H1 (cell line): ENCODE data around the gene BSN.

Experiments
- BRCA1 ChIP-seq: IDR thresholded peaks from 2 replicates; pipeline ENCODE4 v1.6.1; 2012; ENCODE audit warnings: low read depth, low read length, improper control_type of control experiment
- CEBPB ChIP-seq: IDR thresholded peaks from 2 replicates; pipeline ENCODE4 v1.6.1; 2012; ENCODE audit warnings: low read depth, low read length
- EGR1 ChIP-seq: IDR thresholded peaks from 2 replicates; pipeline ENCODE4 v1.6.1; 2011; ENCODE audit warnings: low read depth, low read length, borderline replicate concordance
- EP300 ChIP-seq, 2 experiments: IDR thresholded peaks; 1 replicate in 1 of 2; 2 replicates in 1 of 2; pipeline ENCODE4 v1.6.1; 2011 to 2012; ENCODE audit warnings: low read depth in 2 of 2, low read length in 2 of 2, mild to moderate bottlenecking in 2 of 2, borderline replicate concordance in 1 of 2, inconsistent platforms in 1 of 2, moderate library complexity in 1 of 2
- EZH2 ChIP-seq: fragments of 200-600 bp; sonication (generic); IDR thresholded peaks from 2 replicates; pipeline ENCODE4 v1.7.1; 2012; ENCODE audit warnings: low read depth, mild to moderate bottlenecking, moderate library complexity, low read length, inconsistent platforms; ENCODE audit not compliant: severe bottlenecking
- GABPA ChIP-seq: IDR thresholded peaks from 2 replicates; pipeline ENCODE4 v1.6.1; 2011; ENCODE audit warnings: mild to moderate bottlenecking, low read length, moderate library complexity, borderline replicate concordance; ENCODE audit not compliant: insufficient read depth
- KDM1A ChIP-seq: fragments of 200-600, 300-600 bp; sonication (generic); IDR thresholded peaks from 2 replicates; pipeline ENCODE4 v1.7.1; 2016; ENCODE audit warnings: mild to moderate bottlenecking, low read length, borderline replicate concordance
- POLR2A ChIP-seq, 2 experiments: IDR thresholded peaks; 1 replicate in 1 of 2; 2 replicates in 1 of 2; pipeline ENCODE4 v1.6.1; 2011; ENCODE audit warnings: low read depth in 2 of 2, low read length in 2 of 2, mild to moderate bottlenecking in 2 of 2; ENCODE audit errors: control extremely low read depth in 1 of 2
- RAD21 ChIP-seq, 2 experiments: IDR thresholded peaks in 1 of 2; conservative IDR thresholded peaks in 1 of 2; 2 replicates each; pipeline ENCODE4 v1.6.1; 2011; ENCODE audit warnings: low read depth in 2 of 2, low read length in 2 of 2, improper control_type of control experiment in 1 of 2, inconsistent platforms in 1 of 2, mild to moderate bottlenecking in 1 of 2, moderate library complexity in 1 of 2
- RNF2 ChIP-seq: fragments of 200-900, 300-1000 bp; sonication (generic); IDR thresholded peaks from 2 replicates; pipeline ENCODE4 v1.7.1; 2016; ENCODE audit warnings: borderline replicate concordance, low read depth, mild to moderate bottlenecking, antibody characterized with exemption, low read length; ENCODE audit not compliant: poor library complexity, severe bottlenecking; ENCODE audit errors: missing control alignments
- SUZ12 ChIP-seq: fragments of 200-600 bp; sonication (generic); IDR thresholded peaks from 2 replicates; pipeline ENCODE4 v1.6.1; 2012; ENCODE audit warnings: mild to moderate bottlenecking, inconsistent platforms, low read length, moderate library complexity, mixed read lengths
- TCF12 ChIP-seq: IDR thresholded peaks from 2 replicates; pipeline ENCODE4 v1.6.1; 2011; ENCODE audit warnings: low read depth, mild to moderate bottlenecking, low read length
- TF ChIP-seq, protein P1 (sequence below), 3 experiments: IDR thresholded peaks; 1 replicate in 2 of 3; 2 replicates in 1 of 3; pipeline versions ENCODE4 v1.5.1 to v1.6.1; 2011; ENCODE audit warnings: low read length in 3 of 3, mild to moderate bottlenecking in 3 of 3, inconsistent platforms in 2 of 3, low read depth in 1 of 3, moderate library complexity in 1 of 3; ENCODE audit not compliant: insufficient read depth in 1 of 3; ENCODE audit errors: control extremely low read depth in 1 of 3
- TF ChIP-seq, protein P2 (sequence below): IDR thresholded peaks from 2 replicates; pipeline ENCODE4 v1.6.1; 2012; ENCODE audit warnings: low read length, inconsistent platforms

DNA sequence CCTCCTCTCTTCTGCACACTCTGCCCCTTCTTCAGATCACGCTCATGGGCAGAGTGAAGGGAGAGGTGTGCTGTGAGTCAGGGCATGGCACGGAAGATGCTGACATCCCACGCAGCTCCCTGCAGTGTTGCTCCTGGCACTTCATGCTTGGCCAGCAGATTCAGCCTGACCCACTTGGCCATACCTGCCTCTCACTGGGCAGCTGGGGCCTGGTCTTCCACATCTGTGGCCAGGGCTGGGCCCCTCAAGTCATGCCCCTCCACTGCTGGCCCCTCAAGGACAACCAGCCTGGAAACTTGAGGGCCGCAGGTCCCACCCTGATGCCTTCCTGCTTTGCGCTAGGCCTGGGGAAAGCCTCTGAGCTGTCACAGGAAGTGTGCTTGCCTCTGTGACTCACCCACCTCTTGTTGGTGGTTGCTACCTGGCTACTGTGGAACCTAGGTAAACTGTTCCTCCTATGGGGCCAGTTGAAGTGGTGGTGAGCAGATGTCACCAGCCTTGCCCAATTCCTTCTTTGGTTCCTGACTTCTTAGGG lies 48.7 kb downstream of the BSN start:
- no peak for TF ChIP-seq EP300 (IDR thresholded peaks at IDR 0.05; ENCODE audit: borderline replicate concordance in 1 of 2, low read depth in 2 of 2, low read length in 2 of 2)
- TF ChIP-seq, protein P1, sequence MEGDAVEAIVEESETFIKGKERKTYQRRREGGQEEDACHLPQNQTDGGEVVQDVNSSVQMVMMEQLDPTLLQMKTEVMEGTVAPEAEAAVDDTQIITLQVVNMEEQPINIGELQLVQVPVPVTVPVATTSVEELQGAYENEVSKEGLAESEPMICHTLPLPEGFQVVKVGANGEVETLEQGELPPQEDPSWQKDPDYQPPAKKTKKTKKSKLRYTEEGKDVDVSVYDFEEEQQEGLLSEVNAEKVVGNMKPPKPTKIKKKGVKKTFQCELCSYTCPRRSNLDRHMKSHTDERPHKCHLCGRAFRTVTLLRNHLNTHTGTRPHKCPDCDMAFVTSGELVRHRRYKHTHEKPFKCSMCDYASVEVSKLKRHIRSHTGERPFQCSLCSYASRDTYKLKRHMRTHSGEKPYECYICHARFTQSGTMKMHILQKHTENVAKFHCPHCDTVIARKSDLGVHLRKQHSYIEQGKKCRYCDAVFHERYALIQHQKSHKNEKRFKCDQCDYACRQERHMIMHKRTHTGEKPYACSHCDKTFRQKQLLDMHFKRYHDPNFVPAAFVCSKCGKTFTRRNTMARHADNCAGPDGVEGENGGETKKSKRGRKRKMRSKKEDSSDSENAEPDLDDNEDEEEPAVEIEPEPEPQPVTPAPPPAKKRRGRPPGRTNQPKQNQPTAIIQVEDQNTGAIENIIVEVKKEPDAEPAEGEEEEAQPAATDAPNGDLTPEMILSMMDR (IDR thresholded peaks at IDR 0.05; ENCODE audit: control extremely low read depth in 1 of 3, insufficient read depth in 1 of 3, low read depth in 1 of 3, low read length in 3 of 3), result no peak
- TF ChIP-seq POLR2A (IDR thresholded peaks at IDR 0.05; ENCODE audit: control extremely low read depth in 1 of 2, low read depth in 2 of 2, low read length in 2 of 2), result no peak
- no peak for TF ChIP-seq EGR1
- TF ChIP-seq SUZ12, result no peak
- no peak for TF ChIP-seq TCF12
- no peak for TF ChIP-seq EZH2
- TF ChIP-seq, protein P2, sequence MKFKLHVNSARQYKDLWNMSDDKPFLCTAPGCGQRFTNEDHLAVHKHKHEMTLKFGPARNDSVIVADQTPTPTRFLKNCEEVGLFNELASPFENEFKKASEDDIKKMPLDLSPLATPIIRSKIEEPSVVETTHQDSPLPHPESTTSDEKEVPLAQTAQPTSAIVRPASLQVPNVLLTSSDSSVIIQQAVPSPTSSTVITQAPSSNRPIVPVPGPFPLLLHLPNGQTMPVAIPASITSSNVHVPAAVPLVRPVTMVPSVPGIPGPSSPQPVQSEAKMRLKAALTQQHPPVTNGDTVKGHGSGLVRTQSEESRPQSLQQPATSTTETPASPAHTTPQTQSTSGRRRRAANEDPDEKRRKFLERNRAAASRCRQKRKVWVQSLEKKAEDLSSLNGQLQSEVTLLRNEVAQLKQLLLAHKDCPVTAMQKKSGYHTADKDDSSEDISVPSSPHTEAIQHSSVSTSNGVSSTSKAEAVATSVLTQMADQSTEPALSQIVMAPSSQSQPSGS, result no peak
- TF ChIP-seq GABPA, result no peak
- no peak for TF ChIP-seq BRCA1
- no peak for TF ChIP-seq KDM1A
- no peak for TF ChIP-seq RNF2
- TF ChIP-seq RAD21 (IDR thresholded peaks at IDR 0.05 in 1 of 2, conservative IDR thresholded peaks at IDR 0.05 in 1 of 2; ENCODE audit: low read depth in 2 of 2, low read length in 2 of 2), result no peak
- no peak for TF ChIP-seq CEBPB
